ENCODE measurements around the gene STRIP1.

Gene STRIP1

GRCh38 chr1:110008971-110009565 lies 25.4 kb upstream of the STRIP1 start:
- Histone ChIP-seq H4K20me1 (ENCODE audit: insufficient read depth, low read length) (no peaks in the 10 kb centered on the region), H3F3A (ENCODE audit: insufficient read depth, low read length) (peaks cover 5% of the 10 kb centered on the region; the same call in 1 of the 2 replicates), H3K9me2 (replicated peaks; ENCODE audit: insufficient read depth, low read length) (no peaks in the 10 kb centered on the region), H3K4me3 (ENCODE audit: low read length) (no peak overlapping the region), H3K79me2 (ENCODE audit: low read length) (no peaks in the 10 kb centered on the region), H3K4me2 (ENCODE audit: low read depth, low read length) (no peak overlapping the region), H3K4me1 (ENCODE audit: low read length) (peaks cover 15% of the 10 kb centered on the region), H3K9ac (ENCODE audit: low read length) (no peak overlapping the region), H3K27ac (ENCODE audit: low read length) (no peak overlapping the region), H3K9me3 (replicated peaks; ENCODE audit: insufficient read depth, low read length) (no peaks in the 10 kb centered on the region), H2AFZ (ENCODE audit: low read length) (no peak overlapping the region), H3K36me3 (replicated peaks; ENCODE audit: insufficient read depth, low read length) (no peaks in the 10 kb centered on the region), H3K27me3 (replicated peaks; ENCODE audit: insufficient read depth, low read length) (no peaks in the 10 kb centered on the region)
- no peak for DNase-seq
- TF ChIP-seq EZH2 (optimal IDR thresholded peaks at IDR 0.05; ENCODE audit: low read depth, low read length) (no peak), CTCF (IDR thresholded peaks at IDR 0.05; ENCODE audit: low read length) (no peak), EZH2phosphoT487 (IDR thresholded peaks at IDR 0.05; ENCODE audit: low read length) (no peak)

GRCh38 chr1:110011527-110012041 lies 22.8 kb upstream of the STRIP1 start:
- DNase-seq, result peak; percentile 57
- TF ChIP-seq EZH2 (optimal IDR thresholded peaks at IDR 0.05; ENCODE audit: low read depth, low read length) (no peak), CTCF (IDR thresholded peaks at IDR 0.05; ENCODE audit: low read length) (peak; percentile 46), EZH2phosphoT487 (IDR thresholded peaks at IDR 0.05; ENCODE audit: low read length) (no peak)
- Histone ChIP-seq H3K27me3 (replicated peaks; ENCODE audit: insufficient read depth, low read length) (no peaks in the 10 kb centered on the region), H3K9ac (ENCODE audit: low read length) (peak overlapping the region; percentile 33; the same call in 1 of the 2 replicates), H3K9me3 (replicated peaks; ENCODE audit: insufficient read depth, low read length) (no peaks in the 10 kb centered on the region), H3K4me2 (ENCODE audit: low read depth, low read length) (peak overlapping the region; percentile 47; the same call in 1 of the 2 replicates), H2AFZ (ENCODE audit: low read length) (no peak overlapping the region), H3K36me3 (replicated peaks; ENCODE audit: insufficient read depth, low read length) (no peaks in the 10 kb centered on the region), H3F3A (ENCODE audit: insufficient read depth, low read length) (peaks cover 5% of the 10 kb centered on the region; the same call in 1 of the 2 replicates), H4K20me1 (ENCODE audit: insufficient read depth, low read length) (no peaks in the 10 kb centered on the region), H3K79me2 (ENCODE audit: low read length) (no peaks in the 10 kb centered on the region), H3K4me3 (ENCODE audit: low read length) (peak overlapping the region; percentile 12; the same call in 1 of the 2 replicates), H3K9me2 (replicated peaks; ENCODE audit: insufficient read depth, low read length) (no peaks in the 10 kb centered on the region), H3K27ac (ENCODE audit: low read length) (peak overlapping the region; percentile 77; the same call in 1 of the 2 replicates), H3K4me1 (ENCODE audit: low read length) (peaks cover 15% of the 10 kb centered on the region)

DNA sequence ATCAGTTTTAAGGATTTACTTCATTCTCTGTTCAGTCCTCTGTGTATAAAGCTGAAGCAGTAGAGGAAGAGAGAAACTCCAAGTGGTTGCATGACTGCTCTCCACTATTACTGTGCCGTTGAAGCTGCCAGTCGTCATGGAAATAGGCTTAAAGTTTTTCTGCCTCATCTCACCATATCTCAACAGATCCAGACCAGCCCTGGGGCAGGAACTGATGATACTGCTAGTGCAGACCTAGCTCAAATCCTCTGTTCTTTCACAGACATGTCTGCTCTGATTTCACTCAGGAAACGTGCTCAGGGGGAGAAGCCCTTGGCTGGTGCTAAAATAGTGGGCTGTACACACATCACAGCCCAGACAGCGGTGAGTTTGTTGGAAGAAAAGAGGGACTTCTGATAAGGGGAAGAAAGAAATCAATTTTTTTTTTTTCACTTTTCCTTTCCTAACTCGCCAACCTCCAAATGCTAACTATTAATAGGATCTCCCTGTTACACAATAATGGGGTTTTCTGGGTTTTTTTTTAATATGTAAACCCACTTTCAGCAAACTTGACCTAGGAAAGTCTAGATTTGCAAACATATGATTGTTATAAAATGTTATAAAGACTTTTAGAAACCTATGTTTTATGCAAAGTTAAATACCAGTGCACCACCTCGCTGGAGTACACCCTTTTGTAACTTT lies 22.2 kb upstream of the STRIP1 start:
- no peak for TF ChIP-seq EZH2phosphoT487 (IDR thresholded peaks at IDR 0.05; ENCODE audit: low read length)
- no peak for TF ChIP-seq EZH2 (optimal IDR thresholded peaks at IDR 0.05; ENCODE audit: low read depth, low read length)
- TF ChIP-seq CTCF (IDR thresholded peaks at IDR 0.05; ENCODE audit: low read length), result no peak
- Histone ChIP-seq H3K9me2 (replicated peaks; ENCODE audit: insufficient read depth, low read length) (no peaks in the 10 kb centered on the region), H4K20me1 (ENCODE audit: insufficient read depth, low read length) (no peaks in the 10 kb centered on the region), H3K27me3 (replicated peaks; ENCODE audit: insufficient read depth, low read length) (no peaks in the 10 kb centered on the region), H3F3A (ENCODE audit: insufficient read depth, low read length) (peaks cover 5% of the 10 kb centered on the region; the same call in 1 of the 2 replicates), H3K9me3 (replicated peaks; ENCODE audit: insufficient read depth, low read length) (no peaks in the 10 kb centered on the region), H3K4me1 (ENCODE audit: low read length) (peaks cover 15% of the 10 kb centered on the region), H3K36me3 (replicated peaks; ENCODE audit: insufficient read depth, low read length) (no peaks in the 10 kb centered on the region), H2AFZ (ENCODE audit: low read length) (no peak overlapping the region), H3K27ac (ENCODE audit: low read length) (peak overlapping the region; percentile 77), H3K4me2 (ENCODE audit: low read depth, low read length) (peak overlapping the region; percentile 47), H3K9ac (ENCODE audit: low read length) (peak overlapping the region; percentile 33; the same call in 1 of the 2 replicates), H3K79me2 (ENCODE audit: low read length) (no peaks in the 10 kb centered on the region), H3K4me3 (ENCODE audit: low read length) (peak overlapping the region; percentile 12; the same call in 1 of the 2 replicates)
- DNase-seq, result no peak

Data from MM.1S (cell line).